ENCODE measurements around the gene NCDN.

NCDN gene

GRCh38 chr1:35533586-35533985 is 24.0 kb upstream of the NCDN start:
- no peak overlapping the region for H3K4me3 ChIP-seq (ENCODE audit: low read depth, low read length)
- no peak overlapping the region for H3K27ac ChIP-seq
- in situ Hi-C loops (cut with HindIII; ENCODE audit: low pct_ligation_motif_present, low sequenced_read_pairs), result no loop called here
- H3K27me3 ChIP-seq (replicated peaks), result no peaks in the 10 kb centered on the region
- no peak for TF ChIP-seq CTCF (IDR thresholded peaks at IDR 0.05; ENCODE audit: low read depth, low read length, missing control alignments)
- no peak for DNase-seq
- peaks cover 7% of the 10 kb centered on the region for H3K36me3 ChIP-seq (replicated peaks)

- in situ Hi-C loops (cut with HindIII; ENCODE audit: low pct_ligation_motif_present, low sequenced_read_pairs), result no loop called here
- Histone ChIP-seq H3K27ac (no peak overlapping the region), H3K27me3 (replicated peaks) (no peaks in the 10 kb centered on the region), H3K4me3 (ENCODE audit: low read depth, low read length) (no peak overlapping the region), H3K36me3 (replicated peaks) (peaks cover 5% of the 10 kb centered on the region)
- TF ChIP-seq CTCF (IDR thresholded peaks at IDR 0.05; ENCODE audit: low read depth, low read length, missing control alignments), result no peak
- no peak for DNase-seq
Measured at GRCh38 chr1:35535243-35535642, 22.4 kb upstream of the NCDN start.

- Histone ChIP-seq H3K4me3 (ENCODE audit: low read depth, low read length) (no peak overlapping the region), H3K36me3 (replicated peaks) (no peaks in the 10 kb centered on the region), H3K27me3 (replicated peaks) (no peaks in the 10 kb centered on the region), H3K27ac (no peak overlapping the region)
- TF ChIP-seq CTCF (IDR thresholded peaks at IDR 0.05; ENCODE audit: low read depth, low read length, missing control alignments), result no peak
- DNase-seq, result no peak
- in situ Hi-C loops (cut with HindIII; ENCODE audit: low pct_ligation_motif_present, low sequenced_read_pairs), result no loop called here
Measured at GRCh38 chr1:35536556-35537162, 20.9 kb upstream of the NCDN start.

- no peaks in the 10 kb centered on the region for H3K36me3 ChIP-seq (replicated peaks)
- H3K4me3 ChIP-seq (ENCODE audit: low read depth, low read length), result no peak overlapping the region
- H3K27me3 ChIP-seq (replicated peaks), result no peaks in the 10 kb centered on the region
- DNase-seq, result no peak
- in situ Hi-C loops (cut with HindIII; ENCODE audit: low pct_ligation_motif_present, low sequenced_read_pairs), result no loop called here
- no peak for TF ChIP-seq CTCF (IDR thresholded peaks at IDR 0.05; ENCODE audit: low read depth, low read length, missing control alignments)
- H3K27ac ChIP-seq, result no peak overlapping the region
Measured at GRCh38 chr1:35537806-35538205, 19.8 kb upstream of the NCDN start.

GRCh38 chr1:35539073-35539823 is 18.4 kb upstream of the NCDN start:
- DNase-seq, result no peak
- Histone ChIP-seq H3K27me3 (replicated peaks) (no peaks in the 10 kb centered on the region), H3K4me3 (ENCODE audit: low read depth, low read length) (no peak overlapping the region), H3K36me3 (replicated peaks) (no peaks in the 10 kb centered on the region), H3K27ac (no peak overlapping the region)
- in situ Hi-C loops (cut with HindIII; ENCODE audit: low pct_ligation_motif_present, low sequenced_read_pairs), result no loop called here
- no peak for TF ChIP-seq CTCF (IDR thresholded peaks at IDR 0.05; ENCODE audit: low read depth, low read length, missing control alignments)
